GM21723 (cell line): ENCODE results near the gene KLHDC3.
A peak's percentile ranks its signal among the peaks of the same experiment; 100 is the strongest.
"Not testable (repeated sequence)": the region's sequence is repeated elsewhere in the genome, so short reads cannot be mapped to it uniquely, and the experiment has no call there.

Experiments
- ATAC-seq: cut with Tn5 transposase; IDR thresholded peaks from one replicate; pipeline ENCODE4 v1.9.1; 2021; ENCODE audit warnings: mild to moderate bottlenecking, moderate library complexity; ENCODE audit not compliant: unreplicated experiment

The KLHDC3 gene

DNA sequence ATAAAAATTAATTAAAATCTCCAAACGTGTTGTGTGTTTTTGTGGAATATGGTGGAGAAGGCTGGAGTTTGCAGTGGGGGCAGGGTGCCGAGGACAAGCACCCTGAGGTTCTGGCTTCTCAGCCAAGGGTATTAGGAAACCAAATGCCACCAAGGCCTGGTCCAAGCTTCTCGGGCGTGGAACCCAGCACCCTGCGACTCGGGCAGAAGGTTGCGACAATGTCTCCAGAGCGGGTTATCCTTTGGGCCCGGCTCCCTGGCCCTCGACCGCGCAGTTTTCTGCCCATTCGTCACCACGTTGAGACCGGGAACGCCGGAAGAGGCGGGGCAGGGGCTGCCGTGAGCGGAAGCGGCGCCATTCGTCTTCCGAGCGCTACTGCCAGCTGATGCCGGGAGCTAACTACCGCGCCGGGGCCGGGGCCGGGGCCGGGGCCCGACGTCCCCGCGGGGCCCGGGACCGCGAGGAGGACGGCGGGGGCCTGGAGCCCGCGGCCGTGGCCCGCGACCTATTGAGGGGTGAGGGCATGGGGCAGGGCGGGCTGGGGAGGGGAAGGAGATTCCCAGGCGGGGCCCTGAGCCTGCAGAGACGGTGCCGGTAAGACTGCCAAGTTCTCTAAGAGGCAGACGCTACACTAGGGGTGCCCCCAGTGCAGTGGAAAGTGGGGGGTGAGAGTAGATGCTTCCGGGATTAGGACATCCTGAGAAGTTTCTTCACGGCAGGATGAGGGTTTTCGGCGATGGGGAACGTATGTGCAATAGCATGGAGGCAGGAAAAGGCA lies 7.4 kb downstream of the KLHDC3 start, which contains the start of gene RRP36:
Gene RRP36 (plus strand): TSS at position 354 of the 778 bp plus-strand sequence. CDS start 32 bp downstream, at position 386.
- ATAC-seq, result peak; percentile 67

DNA sequence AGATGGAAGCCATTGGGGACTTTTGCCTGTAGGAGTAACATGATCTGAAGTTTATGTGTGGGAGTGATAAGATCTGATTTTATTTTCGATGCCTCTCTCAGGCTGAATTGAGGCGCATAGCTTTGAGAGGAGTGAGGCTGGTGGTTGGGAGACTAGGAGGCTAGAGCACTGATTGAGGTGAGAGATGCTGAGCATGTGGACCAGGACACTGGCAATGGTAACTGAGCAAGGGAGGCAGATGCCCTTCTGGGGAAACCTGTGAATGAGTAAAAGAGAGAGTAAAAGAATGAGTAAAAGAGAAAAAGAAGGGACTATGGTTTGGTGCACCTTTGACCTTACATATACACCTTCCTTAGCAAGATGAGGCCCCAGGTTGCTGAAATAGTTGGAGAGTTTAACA lies 10.4 kb downstream of the KLHDC3 start:
- ATAC-seq, result no peak

GRCh38 chr6:43026365-43026764 lies 12.3 kb downstream of the KLHDC3 start:
- no peak for ATAC-seq

DNA sequence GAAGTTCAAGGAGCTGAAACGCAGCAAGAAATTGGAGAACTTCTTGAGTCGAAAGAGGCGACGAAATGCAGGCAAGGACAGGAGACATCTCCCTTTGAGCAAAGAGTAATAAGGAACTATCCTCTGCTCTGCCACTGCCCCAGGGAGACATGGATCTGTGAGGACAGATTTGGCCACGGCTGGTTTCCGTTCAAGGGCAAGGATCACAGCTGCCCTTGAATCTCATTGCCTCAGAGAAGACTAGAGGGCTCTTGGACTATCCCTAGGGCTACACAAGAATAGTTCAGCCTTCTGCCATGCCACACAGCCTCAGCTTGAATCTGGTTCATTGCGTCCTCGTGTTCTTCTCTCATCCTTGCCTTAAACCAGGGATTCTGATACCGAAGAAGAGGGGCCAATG lies 15.1 kb downstream of the KLHDC3 start:
- ATAC-seq, result no peak

DNA sequence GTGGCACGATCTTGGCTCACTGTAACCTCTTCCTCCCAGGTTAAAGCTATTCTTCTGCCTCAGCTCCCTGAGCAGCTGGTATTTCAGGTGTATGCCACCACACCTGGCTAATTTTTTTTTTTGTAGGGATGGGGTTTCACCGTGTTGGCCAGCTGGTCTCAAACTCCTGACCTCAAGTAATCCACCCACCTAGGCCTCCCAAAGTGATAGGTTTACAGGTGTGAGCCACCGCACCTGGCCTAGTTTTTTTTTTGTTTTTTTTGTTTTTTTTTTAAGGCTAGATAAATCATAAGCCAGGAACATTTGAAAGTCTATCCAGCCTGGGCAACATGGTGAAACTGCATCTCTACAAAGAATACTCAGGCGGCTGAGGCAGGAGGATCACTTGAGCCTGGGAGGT lies 18.3 kb downstream of the KLHDC3 start:
- no peak for ATAC-seq

- no peak for ATAC-seq
Observed at GRCh38 chr6:43033496-43034189, 19.6 kb downstream of the KLHDC3 start.

DNA sequence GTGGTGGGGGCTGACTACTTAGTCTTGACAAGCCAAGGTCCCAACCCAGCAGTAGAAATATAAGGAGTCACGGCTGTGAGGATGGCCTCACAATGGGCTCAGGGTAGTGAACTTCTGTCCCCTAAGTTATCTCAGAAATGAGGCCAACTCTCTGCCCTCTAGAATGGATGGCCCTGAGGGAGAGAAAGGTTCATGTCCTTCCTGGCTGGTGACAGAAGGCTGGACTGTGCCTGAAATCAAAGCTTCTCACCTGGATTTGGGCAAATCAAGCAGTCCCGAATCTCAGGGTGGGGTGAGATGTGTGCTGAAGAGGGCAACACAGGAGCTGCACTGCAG lies 20.1 kb downstream of the KLHDC3 start:
- ATAC-seq, result no peak

- ATAC-seq, result no peak
Observed at GRCh38 chr6:43035495-43036194, 21.6 kb downstream of the KLHDC3 start.

DNA sequence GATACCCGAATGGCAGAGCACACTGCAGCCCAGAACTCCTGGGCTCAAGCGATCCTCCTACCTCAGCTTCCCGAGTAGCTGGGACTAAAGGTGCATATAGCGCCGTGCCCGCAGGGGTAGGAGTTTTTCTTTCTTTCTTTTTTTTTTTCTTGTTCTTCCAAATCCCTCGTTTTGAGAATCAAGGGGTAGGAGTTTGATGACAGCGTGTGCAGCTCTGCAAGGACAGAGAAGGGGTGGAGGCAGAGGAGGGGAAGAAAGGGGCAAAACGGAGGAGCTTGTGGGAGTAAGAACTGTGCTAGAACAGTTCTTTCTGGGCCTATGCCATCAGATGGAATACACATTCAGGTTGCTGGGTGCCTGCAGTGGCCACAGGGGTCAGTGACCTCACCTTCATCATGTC lies 22.7 kb downstream of the KLHDC3 start:
- no peak for ATAC-seq

- no peak for ATAC-seq
Observed at GRCh38 chr6:43037197-43037596, 23.1 kb downstream of the KLHDC3 start.

GRCh38 chr6:43037706-43038105 lies 23.7 kb downstream of the KLHDC3 start:
- no peak for ATAC-seq

GRCh38 chr6:43038727-43039126 lies 24.7 kb downstream of the KLHDC3 start:
- no peak for ATAC-seq

DNA sequence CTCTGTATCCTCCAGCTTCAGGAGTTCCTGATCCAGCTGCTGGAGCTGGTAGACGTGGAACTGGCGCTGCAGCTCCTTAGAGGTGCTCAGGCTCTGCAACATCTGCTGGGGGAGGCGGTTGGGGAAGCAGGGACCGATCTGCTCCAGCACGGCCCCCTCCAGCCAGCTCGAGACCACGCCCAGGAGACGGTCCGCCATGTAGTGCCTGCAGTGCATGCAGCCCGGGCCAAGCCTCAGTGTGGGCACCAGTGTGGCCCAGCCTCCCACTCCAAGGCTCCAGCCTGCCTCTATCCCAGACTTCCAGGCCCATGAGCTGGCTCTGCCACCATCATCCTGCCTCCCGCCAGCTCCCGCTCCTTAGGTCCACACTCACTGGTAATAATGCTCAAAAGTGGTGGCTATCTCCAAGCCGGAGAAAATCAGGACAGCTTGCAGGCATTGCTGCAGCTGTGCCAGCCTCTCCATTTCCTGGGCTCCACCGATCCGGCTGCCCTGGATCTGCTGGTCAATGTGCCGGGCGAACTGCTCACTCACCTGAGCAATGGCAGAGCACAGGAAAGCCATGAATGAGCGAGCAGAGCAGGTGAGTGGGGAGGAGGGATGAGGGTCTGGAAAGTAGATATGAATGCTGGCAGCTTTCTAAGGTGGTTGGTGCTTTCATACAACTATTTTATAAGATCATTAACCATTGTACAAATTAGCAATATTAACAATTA lies 26.7 kb downstream of the KLHDC3 start:
- ATAC-seq, result no peak

DNA sequence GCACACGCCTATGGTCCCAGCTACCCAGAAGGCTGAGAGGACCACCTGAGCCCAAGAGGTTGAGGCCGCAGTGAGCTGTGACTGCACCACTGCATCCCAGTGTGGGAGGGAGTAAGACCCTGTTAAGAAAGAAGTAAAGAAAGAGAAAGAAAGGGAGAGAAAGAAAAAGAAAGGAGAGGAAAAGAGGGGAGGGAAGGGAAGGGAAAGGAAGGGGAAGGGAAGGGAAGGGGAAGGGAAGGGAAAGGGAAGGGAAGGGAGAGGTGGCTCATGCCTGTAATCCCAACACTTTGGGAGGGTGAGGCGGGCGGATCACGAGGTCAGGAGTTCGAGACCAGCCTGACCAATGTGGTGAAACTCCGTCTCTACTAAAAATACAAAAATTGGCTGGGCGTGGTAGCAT lies 27.4 kb downstream of the KLHDC3 start:
- not testable (repeated sequence) for ATAC-seq

DNA sequence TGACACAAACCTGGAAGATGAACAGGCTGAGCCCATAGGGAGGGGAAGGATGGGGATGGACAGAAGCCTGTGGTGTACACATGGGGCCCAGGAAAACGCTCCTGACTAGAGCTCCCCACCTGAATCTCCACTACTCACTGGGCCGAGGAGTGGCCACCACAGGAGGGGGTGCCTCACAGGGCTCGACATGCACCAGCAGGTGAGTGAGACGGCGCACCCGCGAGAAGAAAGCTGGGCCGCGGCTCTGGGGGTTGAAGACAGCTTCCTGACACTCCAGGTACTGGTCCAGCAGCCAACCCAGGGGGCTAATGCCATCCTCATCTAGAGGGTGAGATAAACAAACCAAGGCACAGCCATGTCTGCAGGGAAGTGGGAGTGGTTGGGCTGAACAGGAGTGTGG lies 29.3 kb downstream of the KLHDC3 start:
- ATAC-seq, result no peak

GRCh38 chr6:43045371-43045930 lies 31.4 kb downstream of the KLHDC3 start:
- ATAC-seq, result no peak

- ATAC-seq, result no peak
Observed at GRCh38 chr6:43047998-43048397, 33.9 kb downstream of the KLHDC3 start.

DNA sequence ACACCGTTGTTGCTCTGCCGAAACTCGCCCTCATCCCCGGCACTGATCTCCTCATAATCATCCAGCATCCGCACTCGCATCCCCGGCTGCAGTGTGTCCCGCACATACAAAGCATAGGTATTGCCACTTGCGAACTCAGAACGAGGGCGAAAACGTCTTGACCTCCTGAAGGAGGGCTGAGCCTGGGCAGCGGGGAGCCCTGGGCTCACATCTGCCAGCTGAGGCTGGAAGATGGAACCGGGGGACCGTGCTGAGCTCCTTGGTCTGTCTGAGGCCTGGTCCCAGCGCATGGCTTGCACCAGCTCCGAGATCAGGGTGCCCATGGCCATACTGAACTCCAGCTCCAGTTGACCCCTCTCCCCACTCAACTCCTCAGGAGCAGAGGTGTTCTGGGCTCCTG lies 36.9 kb downstream of the KLHDC3 start:
- ATAC-seq, result no peak

DNA sequence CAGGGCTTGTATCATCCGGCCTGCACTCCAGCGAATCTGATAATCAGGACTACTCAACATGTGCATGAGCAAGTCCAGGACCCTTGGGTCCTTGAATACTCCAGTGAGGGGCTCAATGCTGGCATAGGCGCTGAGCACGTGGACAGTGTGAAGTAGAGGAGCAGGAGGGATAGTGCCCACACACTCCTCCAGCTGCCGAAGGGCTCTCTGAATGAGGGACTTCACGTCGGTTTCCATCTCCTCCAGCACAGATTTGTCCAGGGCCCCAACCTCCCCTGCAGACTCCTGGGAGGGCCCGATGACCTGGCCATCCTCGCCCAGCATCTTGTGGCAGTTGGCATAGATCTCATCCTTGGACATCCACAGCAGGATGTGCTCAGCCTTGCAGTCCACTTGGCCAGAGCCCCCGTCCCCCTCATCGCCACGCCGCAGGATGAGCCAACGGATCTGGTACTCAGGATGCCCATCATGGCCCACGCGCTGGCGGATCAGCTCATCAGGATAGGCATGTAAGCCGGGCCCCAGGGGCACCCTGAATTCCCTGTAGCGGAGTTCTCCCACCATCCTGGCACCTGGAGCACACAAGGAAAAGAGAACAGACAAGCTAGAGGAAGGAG lies 38.3 kb downstream of the KLHDC3 start:
- ATAC-seq, result no peak

GRCh38 chr6:43052842-43053544 lies 38.9 kb downstream of the KLHDC3 start:
- ATAC-seq, result peak; percentile 29
